ENCODE measurements around the gene CCDC32.
A peak's percentile ranks its signal among the peaks of the same experiment; 100 is the strongest.

The CCDC32 gene

GRCh38 chr15:40565333-40566238 lies 744 bp upstream of the CCDC32 start:
- DNase-seq (ENCODE audit: low read depth), result peak; percentile 8

DNA sequence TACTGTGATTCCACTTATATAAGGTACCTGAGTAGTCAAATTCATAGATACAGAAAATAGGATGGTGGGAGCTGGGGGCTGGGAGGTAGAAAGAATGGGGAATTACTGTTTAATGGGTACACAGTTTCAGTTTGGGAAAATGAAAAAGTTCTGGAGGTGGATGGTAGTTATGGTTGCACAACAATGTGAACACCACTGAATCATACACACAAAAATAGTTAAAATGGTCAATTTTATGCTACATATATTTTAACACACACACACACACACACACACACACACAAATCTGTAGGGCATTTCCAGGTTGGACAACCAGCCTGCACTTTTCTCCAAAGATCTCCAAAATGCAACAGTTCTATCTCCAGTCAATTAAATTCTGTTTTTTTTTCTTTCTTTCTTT lies 1.4 kb downstream of the CCDC32 start:
- DNase-seq (ENCODE audit: low read depth), result no peak

GRCh38 chr15:40562691-40563090 lies 2.2 kb downstream of the CCDC32 start:
- no peak for DNase-seq (ENCODE audit: low read depth)

GRCh38 chr15:40558952-40559742 lies 5.7 kb downstream of the CCDC32 start:
- no peak for DNase-seq (ENCODE audit: low read depth)

DNA sequence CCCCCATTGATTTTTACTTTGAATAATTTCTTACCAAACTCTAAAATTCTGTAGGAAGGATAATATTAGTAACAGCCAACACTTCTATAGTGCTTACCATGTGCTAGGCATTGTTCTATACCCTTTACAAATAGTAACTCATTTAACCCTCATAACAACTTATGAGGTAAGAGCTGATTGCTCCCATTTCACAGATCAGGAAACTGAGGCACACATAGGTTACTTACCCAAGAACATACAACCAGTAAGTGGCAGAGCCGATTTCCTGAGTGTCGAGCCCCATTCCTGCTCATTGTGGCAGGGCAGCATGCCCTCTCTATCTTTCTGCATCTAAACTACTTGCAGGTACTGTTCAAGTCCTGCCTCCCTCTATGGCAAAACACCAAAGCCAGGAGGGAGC lies 9.0 kb downstream of the CCDC32 start:
- no peak for DNase-seq (ENCODE audit: low read depth)

- DNase-seq (ENCODE audit: low read depth), result no peak
Observed at GRCh38 chr15:40554161-40554525, 10.7 kb downstream of the CCDC32 start.

GRCh38 chr15:40550341-40551037 lies 14.4 kb downstream of the CCDC32 start:
- no peak for DNase-seq (ENCODE audit: low read depth)

GRCh38 chr15:40549894-40550293 lies 14.9 kb downstream of the CCDC32 start:
- DNase-seq (ENCODE audit: low read depth), result no peak

DNA sequence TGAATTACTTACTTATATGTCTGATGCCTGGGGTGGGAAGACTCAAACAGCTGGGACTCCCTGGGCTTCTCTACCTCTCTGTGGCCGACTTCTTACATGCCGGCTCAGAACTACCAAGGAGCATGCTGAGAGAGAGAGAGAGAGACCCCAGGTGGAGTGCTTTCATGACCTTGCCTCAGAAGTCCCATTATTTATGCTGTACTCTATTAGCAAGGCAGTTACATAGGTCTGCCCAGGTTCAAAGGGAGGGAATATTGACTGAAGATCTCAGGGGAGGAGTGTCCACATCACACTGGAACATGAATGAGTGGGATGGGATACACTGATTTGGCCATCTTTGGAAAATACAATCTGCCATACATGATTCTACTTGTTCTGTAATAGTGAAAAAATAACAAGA lies 16.2 kb downstream of the CCDC32 start:
- DNase-seq (ENCODE audit: low read depth), result no peak

GRCh38 chr15:40545457-40545856 lies 19.4 kb downstream of the CCDC32 start:
- DNase-seq (ENCODE audit: low read depth), result no peak

DNA sequence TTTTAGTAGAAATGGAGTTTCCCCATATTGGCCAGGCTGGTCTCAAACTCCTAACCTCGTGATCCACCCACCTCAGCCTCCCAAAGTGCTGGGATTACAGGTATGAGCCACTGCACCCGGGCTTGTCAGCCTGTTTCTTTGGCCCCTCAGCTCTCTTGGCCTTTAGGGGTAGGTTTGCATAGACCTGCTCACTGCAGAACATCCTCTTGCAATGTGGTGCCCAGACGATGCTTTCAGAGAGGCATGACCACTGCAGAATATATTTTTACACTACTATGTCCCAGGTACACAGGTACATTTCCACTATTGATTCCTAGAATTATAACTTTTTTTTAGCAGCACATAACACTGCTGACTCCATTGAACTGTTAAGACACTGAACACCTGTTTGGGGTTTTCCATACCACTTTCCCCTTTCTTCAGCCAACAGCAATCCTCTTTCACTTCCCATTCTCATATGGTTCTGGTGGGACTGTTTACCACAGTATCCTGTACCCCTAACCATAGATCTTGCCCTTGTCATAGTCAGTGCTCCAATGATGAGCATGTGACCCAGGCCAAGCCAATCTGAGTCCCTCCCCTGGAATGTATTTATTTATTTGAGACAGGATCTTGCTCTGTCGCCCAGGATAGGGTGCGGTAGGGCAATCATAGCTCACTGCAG lies 21.1 kb downstream of the CCDC32 start:
- DNase-seq (ENCODE audit: low read depth), result no peak

GRCh38 chr15:40543082-40543481 lies 21.8 kb downstream of the CCDC32 start:
- DNase-seq (ENCODE audit: low read depth), result no peak

DNA sequence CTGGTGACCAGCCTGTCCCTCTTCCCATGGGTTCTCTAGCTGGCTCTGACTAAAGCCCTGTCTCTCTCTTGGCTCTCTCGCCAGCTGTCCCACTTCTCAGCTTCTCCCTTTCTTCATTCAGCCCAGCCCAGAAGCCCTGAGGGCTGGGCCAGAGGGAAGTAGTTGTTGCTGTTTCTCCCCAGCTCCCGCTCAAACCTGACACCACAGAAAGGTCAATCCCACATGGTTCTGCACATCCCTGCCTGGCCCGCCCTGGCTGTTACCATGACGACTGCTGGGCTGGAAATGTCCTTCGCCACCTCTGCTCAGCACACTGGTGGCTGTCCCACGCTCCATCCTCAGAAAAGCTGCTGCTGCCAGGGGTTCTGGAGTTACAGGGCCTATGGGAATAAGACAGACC lies 25.9 kb downstream of the CCDC32 start:
- no peak for DNase-seq (ENCODE audit: low read depth)

- DNase-seq (ENCODE audit: low read depth), result peak; percentile 19
Observed at GRCh38 chr15:40536501-40536900, 28.3 kb downstream of the CCDC32 start.

DNA sequence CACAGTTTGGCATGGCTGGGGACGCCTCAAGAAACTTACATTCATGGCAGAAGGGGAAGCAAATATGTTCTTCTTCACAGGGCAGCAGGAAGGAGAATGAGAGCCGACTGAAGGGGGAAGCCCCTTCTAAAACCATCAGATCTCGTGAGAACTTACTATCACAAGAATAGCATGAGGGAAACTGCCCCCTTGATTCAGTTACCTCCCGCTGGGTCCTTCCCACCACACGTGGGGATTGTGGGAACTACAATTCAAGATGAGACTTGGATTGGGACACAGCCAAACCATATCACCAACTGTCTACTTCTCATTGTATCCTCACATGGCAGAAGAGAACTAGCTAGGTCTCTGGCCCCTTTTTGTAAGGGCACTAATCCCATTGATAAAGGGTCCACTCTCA lies 30.5 kb downstream of the CCDC32 start:
- DNase-seq (ENCODE audit: low read depth), result no peak

GRCh38 chr15:40533763-40534364 lies 31.0 kb downstream of the CCDC32 start:
- no peak for DNase-seq (ENCODE audit: low read depth)

GRCh38 chr15:40528801-40529200 lies 36.0 kb downstream of the CCDC32 start:
- no peak for DNase-seq (ENCODE audit: low read depth)

GRCh38 chr15:40525855-40526254 lies 39.0 kb downstream of the CCDC32 start:
- DNase-seq (ENCODE audit: low read depth), result no peak

DNA sequence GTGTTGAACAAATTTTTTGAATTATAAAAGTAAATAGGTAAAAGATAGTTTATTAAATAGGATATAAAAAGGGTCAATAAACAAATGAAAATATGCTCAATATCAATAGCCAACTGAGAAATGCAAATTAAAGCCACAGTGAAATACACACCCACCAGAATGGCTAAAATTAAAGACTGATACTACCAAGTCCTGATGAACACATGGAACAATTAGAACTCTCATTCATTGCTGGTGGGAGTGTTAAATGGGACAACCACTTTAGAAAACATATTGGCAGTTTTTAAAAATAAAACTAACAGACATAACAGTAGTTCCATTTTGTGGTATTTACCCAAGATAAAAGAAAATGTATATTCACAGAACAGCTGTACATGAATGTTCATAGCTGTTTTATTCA lies 41.2 kb downstream of the CCDC32 start:
- DNase-seq (ENCODE audit: low read depth), result no peak

GRCh38 chr15:40516322-40516721 lies 48.5 kb downstream of the CCDC32 start:
- DNase-seq (ENCODE audit: low read depth), result no peak

DNA sequence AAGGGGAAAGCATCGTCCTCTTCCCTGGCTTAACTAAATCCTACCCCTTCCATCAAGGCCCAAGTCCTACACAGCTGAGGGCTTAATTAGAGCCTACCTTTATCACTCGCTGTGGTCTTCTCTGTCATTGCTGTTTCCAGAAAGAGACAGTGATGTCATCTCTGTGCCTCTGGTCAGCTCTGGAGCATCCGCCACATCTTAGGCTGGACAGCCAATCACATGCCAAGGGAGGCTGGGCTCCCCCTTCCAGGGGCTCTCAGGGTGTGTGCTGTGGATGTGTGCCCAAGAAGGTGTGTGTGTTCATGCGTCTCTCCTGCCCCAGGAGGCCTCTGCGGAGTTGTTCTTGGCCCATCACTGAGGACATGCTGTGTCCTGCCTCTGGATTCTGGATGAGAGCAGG lies 51.2 kb downstream of the CCDC32 start:
- no peak for DNase-seq (ENCODE audit: low read depth)

DNA sequence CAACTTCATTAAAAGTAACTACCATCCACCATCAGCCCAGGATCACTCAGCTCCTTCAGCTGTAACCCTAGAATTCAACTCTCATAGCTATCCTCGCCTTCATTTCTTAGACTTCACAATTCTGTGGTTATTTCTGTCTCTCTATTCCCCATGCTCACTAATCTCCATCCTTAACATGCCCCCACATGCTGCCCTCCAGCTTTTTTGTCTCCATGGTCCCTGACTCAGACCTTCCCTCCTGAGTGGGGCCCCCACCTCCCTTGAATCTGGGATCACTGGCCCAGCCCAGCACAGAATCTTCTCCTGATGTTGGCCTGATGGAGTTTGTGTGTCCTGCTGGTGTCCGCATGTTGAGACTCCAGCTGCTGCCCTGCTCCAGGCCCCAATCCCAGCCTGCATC lies 52.4 kb downstream of the CCDC32 start:
- DNase-seq (ENCODE audit: low read depth), result no peak

All from ELR (cell line).